Nephron progenitor cell (in vitro differentiated cells): ENCODE measurements around the gene PRPF40A.
"Not testable (repeated sequence)": the region's sequence is repeated elsewhere in the genome, so short reads cannot be mapped to it uniquely, and the experiment has no call there.

Experiments
- DNase-seq: peaks from one replicate; pipeline ENCODE4 v3.0.0; 2021
- H3K27ac Mint-ChIP-seq: 2 replicates; pipeline ENCODE4 v1.8.0; 2021; ENCODE audit warnings: mild to moderate bottlenecking, moderate library complexity, mixed read lengths
- H3K27me3 Mint-ChIP-seq: 2 replicates; pipeline ENCODE4 v1.8.0; 2021; ENCODE audit warnings: mild to moderate bottlenecking, low read depth, mixed read lengths; ENCODE audit not compliant: poor library complexity
- H3K36me3 Mint-ChIP-seq: 2 replicates; pipeline ENCODE4 v1.8.0; 2021; ENCODE audit warnings: low read depth, mixed read lengths
- H3K4me1 Mint-ChIP-seq: 2 replicates; pipeline ENCODE4 v1.8.0; 2021; ENCODE audit warnings: mixed read lengths
- H3K4me3 Mint-ChIP-seq: 2 replicates; pipeline ENCODE4 v1.8.0; 2021; ENCODE audit warnings: mild to moderate bottlenecking, moderate library complexity, mixed read lengths
- H3K9me3 Mint-ChIP-seq: 2 replicates; pipeline ENCODE4 v1.8.0; 2021; ENCODE audit warnings: mild to moderate bottlenecking, moderate library complexity, mixed read lengths
- TF ChIP-seq, protein P1 (sequence below): fragments of 200-600 bp; sonication (generic); IDR thresholded peaks from 2 replicates; pipeline ENCODE4 v1.5.0; 2021; ENCODE audit warnings: antibody characterized with exemption

PRPF40A gene

DNA sequence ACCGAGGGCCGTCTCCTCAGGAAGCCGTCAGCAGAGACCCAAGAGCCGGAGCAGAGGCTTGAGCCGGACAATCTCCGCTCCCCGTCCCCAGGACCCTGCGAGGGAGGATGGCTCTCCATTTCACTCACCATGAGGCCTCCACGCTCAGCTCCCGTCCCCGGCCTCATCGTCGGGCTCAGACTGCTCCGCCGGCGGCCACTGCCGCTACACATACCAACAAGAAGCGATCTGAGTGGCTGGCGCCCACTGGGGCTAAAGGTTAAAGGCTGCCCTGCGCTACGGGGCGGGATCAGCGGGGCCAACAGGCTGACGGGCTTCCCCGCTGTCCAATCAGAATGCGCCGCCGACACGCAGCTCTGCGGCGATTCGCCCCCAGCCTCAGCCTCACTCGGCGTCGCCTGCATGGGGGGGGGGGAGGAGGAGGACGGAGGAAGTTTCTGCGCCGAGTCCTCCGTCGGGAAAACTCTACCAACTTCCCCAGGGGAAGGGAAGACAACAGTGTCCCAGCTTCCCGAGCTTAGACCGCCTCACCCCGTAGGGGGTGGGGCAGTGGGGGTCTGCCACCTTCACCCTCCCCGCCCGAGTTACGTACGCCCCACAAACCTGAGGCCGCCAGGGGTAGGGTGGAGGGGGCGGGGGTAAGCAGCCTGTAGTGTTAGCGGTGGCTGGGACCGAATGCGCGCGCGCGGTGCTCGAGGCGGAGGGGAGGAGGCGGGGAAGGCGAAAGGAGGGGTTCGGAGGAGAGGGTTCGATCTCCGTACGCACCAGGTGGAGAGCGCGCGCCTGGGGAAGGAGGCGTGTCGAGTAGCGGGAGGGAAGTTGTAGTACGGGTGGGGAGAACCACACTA lies at the start of gene PRPF40A:
PRPF40A (minus strand) TSS at position 234 of the 848 bp plus-strand sequence; CDS start at position 212, 22 bp downstream.
- peak within 1 kb of the TSS; percentile 99 for H3K27ac Mint-ChIP-seq
- TF ChIP-seq, protein P1, sequence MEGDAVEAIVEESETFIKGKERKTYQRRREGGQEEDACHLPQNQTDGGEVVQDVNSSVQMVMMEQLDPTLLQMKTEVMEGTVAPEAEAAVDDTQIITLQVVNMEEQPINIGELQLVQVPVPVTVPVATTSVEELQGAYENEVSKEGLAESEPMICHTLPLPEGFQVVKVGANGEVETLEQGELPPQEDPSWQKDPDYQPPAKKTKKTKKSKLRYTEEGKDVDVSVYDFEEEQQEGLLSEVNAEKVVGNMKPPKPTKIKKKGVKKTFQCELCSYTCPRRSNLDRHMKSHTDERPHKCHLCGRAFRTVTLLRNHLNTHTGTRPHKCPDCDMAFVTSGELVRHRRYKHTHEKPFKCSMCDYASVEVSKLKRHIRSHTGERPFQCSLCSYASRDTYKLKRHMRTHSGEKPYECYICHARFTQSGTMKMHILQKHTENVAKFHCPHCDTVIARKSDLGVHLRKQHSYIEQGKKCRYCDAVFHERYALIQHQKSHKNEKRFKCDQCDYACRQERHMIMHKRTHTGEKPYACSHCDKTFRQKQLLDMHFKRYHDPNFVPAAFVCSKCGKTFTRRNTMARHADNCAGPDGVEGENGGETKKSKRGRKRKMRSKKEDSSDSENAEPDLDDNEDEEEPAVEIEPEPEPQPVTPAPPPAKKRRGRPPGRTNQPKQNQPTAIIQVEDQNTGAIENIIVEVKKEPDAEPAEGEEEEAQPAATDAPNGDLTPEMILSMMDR = no peak
- H3K4me1 Mint-ChIP-seq = peaks cover 59% of the 10 kb centered on the region
- peak within 1 kb of the TSS; percentile 98 for H3K4me3 Mint-ChIP-seq
- H3K9me3 Mint-ChIP-seq = no peaks in the 10 kb centered on the region
- H3K36me3 Mint-ChIP-seq = peaks cover 36% of the 10 kb centered on the region
- H3K27me3 Mint-ChIP-seq = no peaks in the 10 kb centered on the region
- peak; percentile 99 for DNase-seq

DNA sequence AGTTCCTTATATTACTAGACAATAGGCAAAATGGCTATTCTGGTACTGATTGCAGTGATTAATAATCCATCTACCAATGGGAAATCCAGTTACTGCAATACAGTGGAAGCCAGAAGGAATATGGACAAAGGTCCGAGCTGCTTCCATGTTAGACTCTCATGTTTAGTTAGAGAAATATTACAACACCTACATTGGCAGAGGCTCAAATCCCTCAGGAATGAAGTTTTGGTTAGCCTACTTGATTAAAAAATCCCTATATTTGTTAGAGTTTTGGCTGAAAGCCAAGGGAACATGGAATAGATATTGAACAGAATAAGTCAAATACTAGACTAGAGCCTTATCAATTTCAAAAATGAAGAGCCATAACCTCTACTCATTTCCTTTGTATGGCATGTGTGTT lies 49.7 kb upstream of the PRPF40A start:
- peaks cover 9% of the 10 kb centered on the region for H3K36me3 Mint-ChIP-seq
- H3K27ac Mint-ChIP-seq = no peak overlapping the region
- no peaks in the 10 kb centered on the region for H3K27me3 Mint-ChIP-seq
- no peak for DNase-seq
- H3K9me3 Mint-ChIP-seq = no peaks in the 10 kb centered on the region
- TF ChIP-seq, protein P1 = no peak
- H3K4me3 Mint-ChIP-seq = no peak overlapping the region
- H3K4me1 Mint-ChIP-seq = peaks cover 11% of the 10 kb centered on the region

DNA sequence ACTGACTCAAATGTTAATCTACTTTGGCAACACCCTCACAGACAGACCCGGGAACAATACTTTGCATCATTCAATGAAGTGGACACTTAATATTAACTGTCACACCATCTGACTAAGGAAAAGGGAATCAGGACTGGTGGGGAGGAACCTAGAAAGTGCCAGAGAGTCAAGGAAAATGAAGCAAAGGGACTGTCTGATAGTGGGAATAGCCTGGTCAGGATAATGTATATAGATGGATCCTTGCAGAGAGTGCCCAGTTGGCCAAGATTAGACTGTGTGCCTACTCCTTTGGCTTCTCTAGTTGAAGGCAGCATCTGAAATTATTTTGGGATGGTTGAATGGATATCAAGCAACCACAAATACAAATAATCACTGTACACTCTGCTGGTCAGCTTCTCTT lies 46.4 kb upstream of the PRPF40A start:
- TF ChIP-seq, protein P1 = no peak
- no peaks in the 10 kb centered on the region for H3K27me3 Mint-ChIP-seq
- H3K4me3 Mint-ChIP-seq = no peak overlapping the region
- peaks cover 26% of the 10 kb centered on the region for H3K36me3 Mint-ChIP-seq
- H3K9me3 Mint-ChIP-seq = no peaks in the 10 kb centered on the region
- no peak for DNase-seq
- H3K27ac Mint-ChIP-seq = no peak overlapping the region
- H3K4me1 Mint-ChIP-seq = no peaks in the 10 kb centered on the region

DNA sequence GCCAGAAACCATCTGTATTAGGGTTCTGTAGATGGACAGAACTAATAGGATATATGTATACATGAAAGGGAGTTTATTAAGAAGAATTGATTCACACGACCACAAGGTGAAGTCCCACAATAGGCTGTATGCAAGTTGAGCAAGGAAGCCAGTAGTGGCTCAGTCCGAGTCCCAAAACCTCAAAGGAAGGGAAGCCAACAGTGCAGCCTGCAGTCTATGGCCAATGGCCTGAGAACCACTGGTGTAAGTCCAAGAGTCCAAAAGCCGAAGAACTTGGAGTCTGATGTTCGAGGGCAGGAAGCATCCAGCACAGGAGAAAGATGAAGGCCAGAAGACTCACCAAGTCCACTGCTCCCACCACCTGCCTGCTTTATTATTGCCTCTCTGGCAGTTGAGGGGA lies 45.9 kb upstream of the PRPF40A start:
- peaks cover 26% of the 10 kb centered on the region for H3K36me3 Mint-ChIP-seq
- not testable (repeated sequence) for DNase-seq

DNA sequence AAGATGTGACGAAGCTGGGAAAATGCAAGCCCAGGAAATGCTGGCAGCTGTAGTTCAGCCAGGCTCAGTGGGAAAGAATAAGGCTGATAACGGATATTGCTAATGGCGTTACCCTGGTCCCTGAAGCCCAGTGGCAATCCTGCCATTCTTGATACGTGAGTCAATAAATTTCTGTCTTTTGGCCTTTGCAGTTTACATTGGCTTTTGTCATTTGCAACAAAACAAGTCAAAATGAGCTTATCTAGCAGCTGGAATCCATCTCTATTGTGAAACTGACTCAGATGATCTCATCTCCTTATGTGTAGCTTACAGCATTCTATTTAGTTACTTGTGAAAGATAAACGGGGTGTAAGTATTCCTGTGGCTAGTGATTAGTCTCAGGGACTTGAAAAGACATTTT lies 44.9 kb upstream of the PRPF40A start:
- peak overlapping the region; percentile 76 for H3K27ac Mint-ChIP-seq
- no peaks in the 10 kb centered on the region for H3K27me3 Mint-ChIP-seq
- H3K9me3 Mint-ChIP-seq = no peaks in the 10 kb centered on the region
- DNase-seq = no peak
- TF ChIP-seq, protein P1 = no peak
- H3K4me3 Mint-ChIP-seq = no peak overlapping the region
- peaks cover 26% of the 10 kb centered on the region for H3K36me3 Mint-ChIP-seq
- H3K4me1 Mint-ChIP-seq = no peaks in the 10 kb centered on the region

More for the DNA sequence above, 45.9 kb upstream of the PRPF40A start:
- H3K9me3 Mint-ChIP-seq, H3K4me3 Mint-ChIP-seq, H3K4me1 Mint-ChIP-seq, H3K27ac Mint-ChIP-seq, H3K27me3 Mint-ChIP-seq: not testable (repeated sequence)

DNA sequence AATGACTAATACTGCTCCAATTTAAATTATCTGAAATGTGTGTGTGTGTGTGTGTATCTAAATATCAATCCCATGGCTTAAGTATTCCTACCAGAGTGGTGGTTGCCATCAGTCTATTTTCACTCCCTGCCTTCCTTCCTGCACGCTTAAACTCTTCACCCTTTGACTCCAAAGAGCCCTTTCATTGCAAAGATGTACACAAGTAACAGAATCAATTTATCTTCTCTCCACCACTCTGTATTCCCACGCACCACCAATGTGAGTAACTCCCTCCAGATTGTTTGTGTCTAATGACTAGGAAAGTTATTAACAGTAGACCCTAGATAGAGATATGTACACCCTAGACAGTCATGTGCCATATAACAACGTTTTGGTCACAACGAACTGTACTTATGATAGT lies 44.0 kb upstream of the PRPF40A start:
- TF ChIP-seq, protein P1 = no peak
- H3K9me3 Mint-ChIP-seq = no peaks in the 10 kb centered on the region
- no peaks in the 10 kb centered on the region for H3K4me1 Mint-ChIP-seq
- H3K4me3 Mint-ChIP-seq = no peak overlapping the region
- no peaks in the 10 kb centered on the region for H3K27me3 Mint-ChIP-seq
- H3K36me3 Mint-ChIP-seq = peaks cover 36% of the 10 kb centered on the region
- no peak for DNase-seq
- H3K27ac Mint-ChIP-seq = no peak overlapping the region
